SIG-M5 (cell line): Measurements from ENCODE around the gene CSRNP2.
"Not testable (repeated sequence)": the region's sequence is repeated elsewhere in the genome, so short reads cannot be mapped to it uniquely, and the experiment has no call there.

Experiments
- DNase-seq: peaks from one replicate; lab custom pipeline; 2025; lab: John Stamatoyannopoulos, UW

CSRNP2 gene

GRCh38 chr12:51078346-51078745 lies 5.0 kb downstream of the CSRNP2 start:
- not testable (repeated sequence) for DNase-seq

- DNase-seq: no peak
Observed at GRCh38 chr12:51077930-51078329, 5.5 kb downstream of the CSRNP2 start.

- DNase-seq: no peak
Observed at GRCh38 chr12:51076236-51076930, 7.0 kb downstream of the CSRNP2 start.

GRCh38 chr12:51075390-51075789 lies 8.0 kb downstream of the CSRNP2 start:
- no peak for DNase-seq

- no peak for DNase-seq
Observed at GRCh38 chr12:51071663-51072062, 11.7 kb downstream of the CSRNP2 start.

GRCh38 chr12:51070004-51070403 lies 13.4 kb downstream of the CSRNP2 start:
- DNase-seq: no peak

- no peak for DNase-seq
Observed at GRCh38 chr12:51067771-51068170, 15.6 kb downstream of the CSRNP2 start.

GRCh38 chr12:51067229-51067628 lies 16.2 kb downstream of the CSRNP2 start:
- no peak for DNase-seq

GRCh38 chr12:51065530-51065929 lies 17.9 kb downstream of the CSRNP2 start:
- DNase-seq: no peak

- DNase-seq: no peak
Observed at GRCh38 chr12:51062631-51063397, 20.6 kb downstream of the CSRNP2 start.

GRCh38 chr12:51059086-51059485 lies 24.3 kb downstream of the CSRNP2 start:
- no peak for DNase-seq

- DNase-seq: no peak
Observed at GRCh38 chr12:51056242-51056641, 27.2 kb downstream of the CSRNP2 start.

GRCh38 chr12:51055060-51055459 lies 28.3 kb downstream of the CSRNP2 start:
- no peak for DNase-seq

- no peak for DNase-seq
Observed at GRCh38 chr12:51051787-51052186, 31.6 kb downstream of the CSRNP2 start.

GRCh38 chr12:51049525-51049924 lies 33.9 kb downstream of the CSRNP2 start:
- no peak for DNase-seq

GRCh38 chr12:51048661-51049251 lies 34.6 kb downstream of the CSRNP2 start:
- no peak for DNase-seq

- DNase-seq: peak; percentile 99
Observed at GRCh38 chr12:51047655-51048540, 35.5 kb downstream of the CSRNP2 start, which contains the start of gene LETMD1. TSS of gene LETMD1 (plus strand) at chr12:51048327. CDS start at chr12:51048357, 30 bp downstream.

GRCh38 chr12:51036279-51036678 lies 47.1 kb downstream of the CSRNP2 start:
- no peak for DNase-seq

- DNase-seq: no peak
Observed at GRCh38 chr12:51033457-51034089, 49.8 kb downstream of the CSRNP2 start.

GRCh38 chr12:51033048-51033447 lies 50.3 kb downstream of the CSRNP2 start:
- no peak for DNase-seq

- no peak for DNase-seq
Observed at GRCh38 chr12:51028813-51029150, 54.6 kb downstream of the CSRNP2 start.
